Measurements from ENCODE around the gene COL17A1.

- TF ChIP-seq U2AF2 (IDR thresholded peaks at IDR 0.05; ENCODE audit: low read depth, low read length) = no peak
- no peak for TF ChIP-seq ZMAT3 (CRISPR knock-in tag; conservative IDR thresholded peaks at IDR 0.05)
- no peak for TF ChIP-seq HDAC6 (IDR thresholded peaks at IDR 0.05; ENCODE audit: low read depth, low read length)
- no peak for TF ChIP-seq REST (IDR thresholded peaks at IDR 0.05; ENCODE audit: borderline replicate concordance in 1 of 2, low read depth in 1 of 2, low read length in 2 of 2)
- TF ChIP-seq POLR2G (IDR thresholded peaks at IDR 0.05; ENCODE audit: low read depth, low read length) = no peak
- no peak for TF ChIP-seq SRY (CRISPR knock-in tag; IDR thresholded peaks at IDR 0.05)
- no peak for TF ChIP-seq TCF12 (IDR thresholded peaks at IDR 0.05)
- no peak for TF ChIP-seq TCF12 (CRISPR knock-in tag; IDR thresholded peaks at IDR 0.05)
Measured at GRCh38 chr10:104117839-104118323, 32.2 kb upstream of the COL17A1 start.
